ENCODE results near the gene NR4A3.
"Not testable (repeated sequence)": the region's sequence is repeated elsewhere in the genome, so short reads cannot be mapped to it uniquely, and the experiment has no call there.

The NR4A3 gene

DNA sequence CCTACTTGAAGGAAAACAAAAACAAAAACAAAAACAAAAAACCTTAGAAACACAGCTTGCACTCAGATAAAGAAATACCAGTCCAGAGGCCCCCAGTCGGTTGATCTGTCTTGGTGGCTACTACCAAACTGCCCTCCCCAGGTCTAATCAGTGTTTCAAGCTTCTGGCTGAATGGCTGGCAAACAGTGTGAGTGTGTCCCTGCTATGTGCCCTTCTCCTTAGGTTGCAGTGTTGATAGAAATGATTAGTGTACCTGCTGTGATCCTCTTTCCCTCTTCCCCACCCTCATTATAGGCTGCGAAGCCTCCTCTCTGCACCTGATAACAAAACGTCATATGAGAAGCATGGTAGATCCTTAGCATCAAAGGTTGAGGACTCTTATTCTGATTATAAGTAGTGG lies 12.8 kb downstream of the NR4A3 start:
- no peak for DNase-seq (ENCODE audit: low read depth)

- DNase-seq (ENCODE audit: low read depth) = no peak
These were observed 13.5 kb downstream of the NR4A3 start for GRCh38 chr9:99835142-99835541.

DNA sequence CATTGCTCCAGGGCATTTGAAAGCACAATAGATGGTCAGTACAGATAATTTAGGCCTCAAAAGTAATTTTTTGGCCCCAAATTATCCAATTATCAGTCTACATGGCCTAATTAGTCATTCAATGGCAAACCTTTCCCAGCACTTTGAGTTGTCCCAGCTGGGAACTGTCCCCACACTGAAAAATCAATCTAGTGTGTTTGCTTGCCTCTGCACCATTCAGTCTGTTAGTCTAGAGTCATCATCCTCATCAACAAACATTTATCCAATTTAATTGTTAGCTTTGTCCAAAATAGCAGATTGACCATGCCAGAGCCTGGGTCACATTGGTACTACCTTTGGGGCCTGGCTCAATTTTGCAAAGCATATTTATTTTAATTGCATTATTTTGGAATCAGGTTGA lies 13.9 kb downstream of the NR4A3 start:
- no peak for DNase-seq (ENCODE audit: low read depth)

- DNase-seq (ENCODE audit: low read depth) = no peak
These were observed 18.4 kb downstream of the NR4A3 start for GRCh38 chr9:99840072-99840471.

GRCh38 chr9:99845063-99845462 lies 23.4 kb downstream of the NR4A3 start:
- no peak for DNase-seq (ENCODE audit: low read depth)

DNA sequence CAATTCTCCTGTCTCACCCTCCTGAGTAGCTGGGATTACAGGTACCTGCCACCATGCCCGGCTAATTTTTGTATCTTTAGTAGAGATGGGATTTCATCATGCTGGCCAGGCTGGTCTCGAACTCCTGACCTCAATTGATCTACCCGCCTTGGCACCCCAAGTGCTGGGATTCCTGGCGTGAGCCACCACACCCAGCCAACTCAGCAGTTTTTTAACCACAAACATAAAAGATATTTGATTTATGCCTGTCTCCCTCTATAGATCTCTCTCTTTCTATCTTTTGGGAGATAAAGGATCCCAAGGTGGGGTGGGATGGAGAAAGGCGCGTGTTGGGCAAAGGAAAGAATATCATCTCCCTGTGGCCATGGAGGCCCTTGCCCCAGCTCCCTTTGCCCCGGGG lies 26.8 kb downstream of the NR4A3 start:
- DNase-seq (ENCODE audit: low read depth) = no peak

DNA sequence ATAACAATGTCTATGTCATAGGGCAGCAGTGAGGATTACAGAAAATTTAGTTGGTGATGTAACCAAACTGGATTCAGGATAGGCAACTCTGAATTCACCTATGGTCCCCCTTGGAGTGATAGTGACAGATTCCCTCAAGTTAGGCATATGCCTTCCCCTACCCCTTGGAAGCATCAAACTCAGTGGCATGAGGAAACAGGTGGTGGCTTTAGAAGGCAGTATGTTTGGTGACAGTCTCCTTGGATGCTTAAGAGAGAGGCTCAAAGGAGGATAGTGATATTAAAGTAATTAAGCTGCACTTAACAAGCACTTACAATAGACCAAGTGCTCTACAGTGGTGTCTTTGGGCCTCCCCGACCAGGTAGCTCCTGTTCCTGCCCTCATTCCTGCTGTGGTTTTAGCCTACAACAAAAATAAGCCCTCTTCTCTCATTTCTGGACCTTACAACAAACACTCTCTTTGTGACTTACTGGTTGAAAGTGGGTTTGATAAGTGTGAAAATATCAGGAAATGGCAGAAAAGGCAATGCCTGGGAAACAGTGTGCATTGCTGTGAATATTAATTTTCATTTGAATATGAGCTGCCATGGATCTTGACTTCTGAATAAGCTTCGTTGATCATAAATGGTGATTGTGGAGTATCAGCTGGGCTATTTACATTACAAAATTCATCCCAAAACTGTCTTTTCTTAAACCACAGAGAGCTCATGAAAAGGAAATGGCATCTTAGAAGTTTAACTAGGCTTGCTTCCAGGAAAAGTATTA lies 29.2 kb downstream of the NR4A3 start:
- no peak for DNase-seq (ENCODE audit: low read depth)

DNA sequence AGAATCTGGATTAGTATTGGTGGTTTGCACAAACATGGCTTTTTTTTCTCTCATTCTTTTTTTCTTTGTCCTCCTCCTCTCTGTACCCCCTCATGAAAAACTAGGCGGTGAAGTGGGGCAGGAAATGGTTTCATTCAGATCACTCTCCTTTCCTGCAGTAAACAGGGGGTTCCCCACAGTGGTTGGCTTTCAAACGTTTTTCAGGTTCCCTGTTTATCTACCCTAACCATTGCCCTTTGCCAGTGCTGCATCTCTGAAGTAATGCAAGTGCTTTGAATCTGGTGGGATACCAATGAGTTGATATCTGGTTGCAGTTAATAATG lies 29.8 kb downstream of the NR4A3 start:
- DNase-seq (ENCODE audit: low read depth) = no peak

DNA sequence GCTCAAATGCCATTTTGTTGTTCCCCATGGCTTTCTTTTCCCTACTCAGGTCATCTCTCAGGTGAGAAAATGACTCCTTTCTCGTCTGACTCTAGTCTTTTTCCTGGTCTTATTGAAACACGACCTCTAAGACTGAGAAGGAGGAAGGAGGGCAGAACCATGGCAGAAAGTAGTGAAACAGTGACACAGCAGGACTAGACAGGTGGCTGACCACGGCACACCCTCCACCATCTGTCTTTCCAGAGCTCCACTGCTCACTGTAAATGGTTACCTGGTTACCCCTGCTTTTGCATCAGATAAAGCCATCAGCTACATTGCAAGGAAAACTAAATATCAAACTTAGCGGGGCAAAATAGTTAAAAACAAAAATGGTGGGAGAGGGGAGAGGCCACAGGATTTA lies 30.9 kb downstream of the NR4A3 start:
- DNase-seq (ENCODE audit: low read depth) = no peak

GRCh38 chr9:99855467-99856176 lies 33.9 kb downstream of the NR4A3 start:
- DNase-seq (ENCODE audit: low read depth) = no peak

DNA sequence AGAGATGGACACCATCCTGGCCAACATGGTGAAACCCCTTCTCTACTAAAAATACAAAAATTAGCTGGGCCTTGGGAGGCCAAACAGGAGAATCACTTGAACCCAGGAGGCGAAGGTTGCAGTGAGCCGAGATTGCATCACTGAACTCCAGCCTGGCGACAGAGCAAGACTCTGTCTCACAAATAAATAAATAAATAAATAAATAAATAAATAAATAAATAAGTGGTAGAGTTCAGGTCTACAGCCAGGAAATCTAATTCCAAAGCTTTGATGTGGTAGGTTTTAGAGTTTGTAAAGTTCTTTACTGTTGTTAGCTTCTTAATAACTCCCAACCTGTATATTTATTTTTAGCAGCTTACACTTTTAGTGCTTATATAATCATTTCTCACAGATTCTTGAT lies 35.9 kb downstream of the NR4A3 start:
- not testable (repeated sequence) for DNase-seq (ENCODE audit: low read depth)

GRCh38 chr9:99858087-99858486 lies 36.4 kb downstream of the NR4A3 start:
- no peak for DNase-seq (ENCODE audit: low read depth)

DNA sequence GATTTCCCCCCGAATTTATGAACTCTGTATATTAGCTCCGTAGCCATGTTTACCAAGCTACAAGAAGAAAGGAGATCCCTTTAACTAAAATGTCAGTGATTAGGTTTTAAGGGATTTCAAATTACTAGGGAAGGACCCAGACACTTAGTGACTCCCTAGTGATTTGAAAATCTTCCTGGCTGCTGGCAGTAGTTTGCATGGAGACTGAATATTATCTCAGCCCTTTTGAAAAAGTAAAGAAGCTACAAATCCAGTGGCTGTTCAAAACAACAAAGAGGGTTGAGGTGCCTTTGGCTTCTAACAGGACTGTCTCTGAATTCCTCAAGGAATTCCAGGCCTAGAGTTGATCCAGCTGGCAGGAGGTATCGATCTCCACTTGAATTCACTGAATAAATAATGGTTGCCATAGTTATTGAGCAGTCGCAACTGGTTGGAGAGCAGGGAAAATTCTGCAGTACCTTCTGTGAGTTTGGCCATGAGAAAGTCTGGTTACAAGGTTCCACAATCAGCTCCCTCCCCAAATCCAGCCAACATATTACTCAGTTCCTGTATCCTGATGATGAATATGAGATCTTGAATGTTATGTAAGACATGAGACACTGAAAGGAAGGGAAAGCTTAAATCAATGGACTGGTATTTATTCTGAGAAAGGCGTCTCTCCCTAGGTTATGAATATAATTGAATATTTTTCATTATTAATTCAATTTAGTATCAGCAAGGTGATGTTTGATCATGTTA lies 37.7 kb downstream of the NR4A3 start:
- DNase-seq (ENCODE audit: low read depth) = peak; percentile 21

- no peak for DNase-seq (ENCODE audit: low read depth)
These were observed 38.6 kb downstream of the NR4A3 start for GRCh38 chr9:99860266-99860665.

- no peak for DNase-seq (ENCODE audit: low read depth)
These were observed 42.3 kb downstream of the NR4A3 start for GRCh38 chr9:99863955-99864354.

GRCh38 chr9:99866398-99866797 lies 44.7 kb downstream of the NR4A3 start:
- DNase-seq (ENCODE audit: low read depth) = no peak

DNA sequence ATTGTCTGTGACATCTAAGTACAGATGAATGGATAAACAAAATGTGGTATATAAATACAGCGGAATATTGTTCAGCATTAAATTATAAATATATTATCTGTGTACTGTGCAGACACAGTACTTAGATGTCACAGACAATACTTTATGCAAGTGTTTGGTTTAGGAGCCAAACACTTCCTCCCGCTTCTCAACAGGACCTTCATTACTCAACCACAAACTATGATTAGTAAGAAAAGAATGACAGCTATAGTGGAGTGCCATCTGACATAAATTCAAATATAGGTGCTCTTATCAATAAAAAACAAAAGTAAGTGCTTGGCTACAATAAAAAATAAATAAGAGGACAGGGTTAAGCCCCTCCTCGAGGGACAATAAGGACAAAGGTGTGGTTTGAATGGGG lies 45.9 kb downstream of the NR4A3 start:
- no peak for DNase-seq (ENCODE audit: low read depth)

DNA sequence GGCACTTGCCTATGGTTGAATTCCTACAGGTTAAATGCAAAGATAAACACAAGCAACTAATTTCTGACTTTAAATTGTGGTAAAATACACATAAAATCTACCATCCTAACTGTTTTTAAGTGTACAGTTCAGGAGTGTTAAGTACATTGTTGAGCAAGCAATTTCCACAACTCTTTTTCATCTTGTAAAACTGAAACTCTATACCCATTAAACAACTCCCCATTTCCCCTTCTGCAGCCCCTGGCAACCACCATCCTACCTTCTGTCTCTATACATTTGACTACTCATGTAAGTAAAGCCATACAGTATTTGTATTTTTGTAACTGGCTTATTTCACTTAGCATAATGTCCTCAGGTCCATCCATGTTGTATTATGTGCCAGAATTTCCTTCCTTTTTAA lies 46.3 kb downstream of the NR4A3 start:
- no peak for DNase-seq (ENCODE audit: low read depth)

- DNase-seq (ENCODE audit: low read depth) = no peak
These were observed 47.2 kb downstream of the NR4A3 start for GRCh38 chr9:99868845-99869244.

DNA sequence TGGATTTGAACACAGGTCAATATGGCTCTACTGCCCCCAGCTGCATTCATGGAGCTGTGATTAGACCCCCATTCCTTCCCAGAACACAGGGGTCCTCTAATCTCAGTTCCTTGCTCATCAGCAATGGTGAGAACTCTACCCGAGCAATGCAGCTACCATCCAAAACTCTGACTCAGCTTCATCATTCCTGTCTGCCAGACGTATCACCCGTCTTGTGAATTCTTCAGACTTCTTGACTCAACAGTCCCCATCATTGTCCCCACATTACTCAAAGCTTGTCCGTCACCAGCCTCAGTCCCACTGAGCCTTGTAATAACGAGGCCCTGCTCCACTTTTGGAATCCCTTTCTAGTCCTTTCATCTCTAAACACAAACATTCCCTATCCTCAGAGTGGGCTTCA lies 48.4 kb downstream of the NR4A3 start:
- DNase-seq (ENCODE audit: low read depth) = peak; percentile 24

GRCh38 chr9:99873531-99873930 lies 51.8 kb downstream of the NR4A3 start:
- DNase-seq (ENCODE audit: low read depth) = peak; percentile 19

DNA sequence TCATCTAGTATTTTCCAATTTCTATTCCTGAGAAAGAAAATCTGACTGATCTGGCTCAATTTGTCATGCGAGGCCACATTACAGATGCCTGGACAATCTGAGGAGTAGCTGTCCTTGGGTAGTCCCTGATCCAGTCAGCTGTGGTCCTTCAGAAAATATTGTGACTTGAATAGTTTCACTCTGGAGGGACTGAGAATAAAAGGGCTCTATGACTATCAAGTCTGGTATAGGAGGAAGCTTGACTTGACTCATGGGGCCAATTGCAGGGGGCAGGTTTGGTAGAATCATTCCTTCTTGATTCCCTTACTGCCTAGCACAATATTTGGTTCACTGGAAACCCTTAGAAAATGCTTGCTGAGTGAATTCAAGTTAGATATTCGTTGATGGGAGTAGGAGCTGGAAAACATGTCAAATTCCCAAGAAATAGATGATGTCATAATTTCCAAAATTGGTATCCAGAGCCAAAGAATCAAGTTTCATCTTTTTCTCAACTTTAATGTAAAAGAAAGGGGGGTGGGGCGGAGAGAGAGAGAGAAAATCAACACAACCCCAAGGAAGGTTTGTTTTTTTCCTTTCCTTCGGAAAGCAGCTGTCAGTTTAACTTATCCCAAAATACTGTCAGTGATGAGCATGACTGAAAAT lies 52.4 kb downstream of the NR4A3 start:
- DNase-seq (ENCODE audit: low read depth) = no peak

- no peak for DNase-seq (ENCODE audit: low read depth)
These were observed 54.5 kb downstream of the NR4A3 start for GRCh38 chr9:99876190-99876589.

Measured in GM04504 (cell line).